ENCODE measurements around the gene FBLIM1. TPM values are rescaled to one million over a fixed set of nuclear protein-coding genes. Genes with fewer than 3 reads are reported as not detected.
A peak's percentile ranks its signal among the peaks of the same experiment; 100 is the strongest.

FBLIM1 gene
- total RNA-seq, 2 donors from 2014 or later, result 731 to 997 TPM

DNA sequence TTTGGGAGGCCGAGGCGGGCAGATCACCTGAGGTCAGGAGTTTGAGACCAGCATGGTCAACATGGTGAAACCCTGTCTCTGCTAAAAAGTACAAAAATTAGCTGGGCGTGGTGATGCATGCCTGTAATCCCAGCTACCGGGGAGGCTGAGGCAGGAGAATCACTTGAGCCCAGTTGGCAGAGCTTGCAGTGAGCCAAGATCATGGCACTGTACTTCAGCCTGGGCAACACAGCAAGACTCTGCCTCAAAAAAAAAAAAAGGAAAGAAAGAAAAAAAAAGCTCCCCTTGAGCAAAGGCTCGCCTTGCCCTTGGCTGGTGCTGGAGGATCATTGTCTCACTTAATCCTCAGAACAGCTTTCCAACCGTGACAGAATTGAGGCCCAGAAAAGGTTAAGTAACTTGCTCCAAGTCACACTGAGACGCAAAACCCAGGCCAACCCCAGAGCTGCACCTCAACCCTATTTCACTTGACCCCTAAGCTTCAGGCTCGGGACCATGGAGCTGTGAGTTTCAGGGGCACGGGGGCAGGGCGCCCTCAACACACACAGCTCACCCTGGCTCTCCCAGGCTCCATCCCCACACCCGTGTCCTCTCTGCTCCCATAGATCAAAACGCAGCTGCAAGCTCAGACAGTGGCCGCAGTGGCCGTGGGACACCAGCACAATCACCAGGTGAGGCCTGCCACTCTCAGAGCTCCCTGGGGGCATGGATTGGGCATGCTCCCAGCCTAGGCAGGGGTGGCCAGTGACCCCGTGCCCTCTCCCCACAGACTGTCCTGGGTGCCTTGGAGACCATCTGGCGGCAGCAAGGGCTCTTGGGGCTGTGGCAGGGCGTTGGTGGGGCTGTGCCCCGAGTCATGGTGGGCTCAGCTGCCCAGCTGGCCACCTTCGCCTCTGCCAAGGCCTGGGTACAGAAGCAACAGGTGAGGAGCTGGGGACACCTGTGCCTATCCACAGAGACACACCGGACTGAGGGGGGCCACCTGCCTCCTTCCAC is 21.0 kb upstream of the FBLIM1 start:
- Histone ChIP-seq H3K27ac (peak overlapping the region; percentile 70 to 74), H3K27me3 (replicated peaks; ENCODE audit: insufficient read depth) (no peaks in the 10 kb centered on the region), H3K4me1 (ENCODE audit: control insufficient read depth in 1 of 2, low read depth in 2 of 2) (peaks cover 18 to 64% of the 10 kb centered on the region in 2 donors), H3K4me3 (no peak overlapping the region), H3K36me3 (peaks cover 21% of the 10 kb centered on the region), H3K9me3 (no peaks in the 10 kb centered on the region)
- no peak for TF ChIP-seq CTCF (IDR thresholded peaks at IDR 0.05)
- no peak for DNase-seq (ENCODE audit: low spot score)
- ATAC-seq (ENCODE audit: insufficient number of reproducible peaks, low FRiP score, low read depth), result no peak

DNA sequence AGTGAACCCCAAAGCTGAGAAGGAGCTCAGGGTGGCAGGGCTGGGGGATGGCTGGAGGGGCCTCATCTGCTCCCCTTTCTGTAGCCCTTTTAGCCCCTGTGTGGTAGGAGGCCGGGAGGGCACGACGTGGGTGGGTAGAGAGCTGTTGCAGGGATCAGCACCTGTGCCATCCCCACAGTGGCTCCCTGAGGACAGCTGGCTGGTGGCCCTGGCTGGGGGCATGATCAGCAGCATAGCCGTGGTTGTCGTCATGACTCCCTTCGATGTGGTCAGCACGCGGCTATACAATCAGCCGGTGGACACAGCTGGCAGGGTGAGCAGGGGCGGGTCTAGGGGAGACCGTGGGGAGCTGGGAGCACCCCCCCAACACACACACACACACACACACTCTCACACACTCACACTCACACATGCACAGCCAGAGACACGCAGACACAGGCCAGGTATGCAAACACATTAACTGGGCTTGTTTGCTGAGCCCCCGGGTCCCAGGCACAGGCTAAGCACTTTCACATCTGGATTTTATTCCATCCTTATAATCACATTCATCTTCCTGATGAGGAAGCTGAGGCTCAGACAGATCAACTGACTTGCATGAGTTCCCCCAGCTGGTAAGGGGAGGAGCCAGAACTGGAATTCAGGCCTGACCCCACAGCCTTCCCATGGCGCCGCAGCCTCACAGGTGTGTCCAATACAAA is 20.0 kb upstream of the FBLIM1 start:
- Histone ChIP-seq H3K27me3 (replicated peaks; ENCODE audit: insufficient read depth) (no peaks in the 10 kb centered on the region), H3K36me3 (peaks cover 16% of the 10 kb centered on the region), H3K9me3 (no peaks in the 10 kb centered on the region), H3K4me1 (ENCODE audit: control insufficient read depth in 1 of 2, low read depth in 2 of 2) (peaks cover 18 to 66% of the 10 kb centered on the region in 2 donors), H3K4me3 (no peak overlapping the region), H3K27ac (peak overlapping the region; percentile 70 to 74)
- ATAC-seq (ENCODE audit: insufficient number of reproducible peaks, low FRiP score, low read depth) (no peak), DNase-seq (ENCODE audit: low spot score) (no peak)
- TF ChIP-seq CTCF (IDR thresholded peaks at IDR 0.05), result no peak

DNA sequence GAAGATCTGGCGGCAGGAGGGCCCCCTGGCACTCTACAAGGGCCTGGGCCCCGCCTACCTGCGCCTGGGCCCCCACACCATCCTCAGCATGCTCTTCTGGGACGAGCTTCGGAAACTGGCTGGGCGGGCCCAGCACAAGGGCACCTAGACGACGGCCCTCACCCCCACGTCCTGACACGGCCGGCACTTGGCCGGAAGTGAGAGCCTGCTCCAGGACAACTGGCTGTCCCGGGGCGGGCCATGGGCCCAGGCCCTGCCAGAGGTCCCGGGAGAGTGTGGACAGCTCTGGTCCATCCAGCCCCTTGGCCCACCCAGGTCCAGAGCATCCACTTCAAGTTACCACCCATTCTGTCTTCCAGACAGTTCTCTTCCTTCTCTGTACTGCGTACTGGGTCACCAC is 19.3 kb upstream of the FBLIM1 start:
- DNase-seq (ENCODE audit: low spot score), result no peak
- peaks cover 18 to 66% of the 10 kb centered on the region in 2 donors for H3K4me1 ChIP-seq (ENCODE audit: control insufficient read depth in 1 of 2, low read depth in 2 of 2)
- TF ChIP-seq CTCF (IDR thresholded peaks at IDR 0.05), result no peak
- peaks cover 9% of the 10 kb centered on the region for H3K36me3 ChIP-seq
- H3K9me3 ChIP-seq, result no peaks in the 10 kb centered on the region
- no peaks in the 10 kb centered on the region for H3K27me3 ChIP-seq (replicated peaks; ENCODE audit: insufficient read depth)
- peak overlapping the region; percentile 4 to 70 for H3K27ac ChIP-seq
- H3K4me3 ChIP-seq, result no peak overlapping the region
- no peak for ATAC-seq (ENCODE audit: insufficient number of reproducible peaks, low FRiP score, low read depth)

GRCh38 chr1:15739745-15740144 is 18.9 kb upstream of the FBLIM1 start:
- no peak overlapping the region for H3K4me3 ChIP-seq
- peaks cover 6% of the 10 kb centered on the region for H3K36me3 ChIP-seq
- peaks cover 18 to 63% of the 10 kb centered on the region in 2 donors for H3K4me1 ChIP-seq (ENCODE audit: control insufficient read depth in 1 of 2, low read depth in 2 of 2)
- TF ChIP-seq CTCF (IDR thresholded peaks at IDR 0.05), result no peak
- H3K27ac ChIP-seq, result peak overlapping the region; percentile 4 to 70
- no peak for ATAC-seq (ENCODE audit: insufficient number of reproducible peaks, low FRiP score, low read depth)
- H3K9me3 ChIP-seq, result no peaks in the 10 kb centered on the region
- no peak for DNase-seq (ENCODE audit: low spot score)
- H3K27me3 ChIP-seq (replicated peaks; ENCODE audit: insufficient read depth), result no peaks in the 10 kb centered on the region

All from thoracic aorta (tissue), 2 donors.